Right atrium auricular region (tissue), 2 donors: ENCODE measurements around the gene BPIFA1. TPM values are rescaled to one million over a fixed set of nuclear protein-coding genes. Genes with fewer than 3 reads are reported as not detected.

Experiments used
- DNase-seq: peaks from one replicate; pipeline ENCODE4 v3.0.0-alpha.2; 2019; ENCODE audit warnings: low spot score
- H3K27ac ChIP-seq, 2 donors: fragments of 200-600 bp; sonication (generic); 1 replicate in 1 of 2; 2 replicates in 1 of 2; pipeline ENCODE4 v1.5.1; 2016 to 2019
- H3K27me3 ChIP-seq, 2 donors: fragments of 200-600 bp; sonication (generic); one replicate each; pipeline versions ENCODE4 v1.5.1 to v1.6.0; 2017 to 2019
- H3K36me3 ChIP-seq: fragments of 200-600 bp; sonication (generic); one replicate; pipeline ENCODE4 v1.5.1; 2016
- H3K4me1 ChIP-seq, 2 donors: fragments of 200-600 bp; sonication (generic); one replicate each; pipeline versions ENCODE4 v1.5.1 to v1.6.0; 2017 to 2019
- H3K4me3 ChIP-seq, 2 donors: fragments of 200-600 bp; sonication (generic); 1 replicate in 1 of 2; 2 replicates in 1 of 2; pipeline ENCODE4 v1.5.1; 2017 to 2019; ENCODE audit warnings: mild to moderate bottlenecking in 1 of 2, moderate library complexity in 1 of 2
- H3K9me3 ChIP-seq, 2 donors: fragments of 200-600 bp; sonication (generic); one replicate each; pipeline ENCODE4 v1.5.1; 2019
- CTCF ChIP-seq, 2 donors: fragments of 200-600 bp; sonication (generic); IDR thresholded peaks; one replicate each; pipeline ENCODE4 v1.5.1; 2019; ENCODE audit warnings: antibody characterized with exemption in 2 of 2
- total RNA-seq, 2 donors: library from RNA; depleted of rRNA; stranded (reverse); fragments of >200 nt; gene quantifications; one replicate each; pipeline ENCODE4 v1.1.0, GENCODE V29; 2016

BPIFA1 gene
- total RNA-seq, 2 donors from 2014 or later, result not detected

DNA sequence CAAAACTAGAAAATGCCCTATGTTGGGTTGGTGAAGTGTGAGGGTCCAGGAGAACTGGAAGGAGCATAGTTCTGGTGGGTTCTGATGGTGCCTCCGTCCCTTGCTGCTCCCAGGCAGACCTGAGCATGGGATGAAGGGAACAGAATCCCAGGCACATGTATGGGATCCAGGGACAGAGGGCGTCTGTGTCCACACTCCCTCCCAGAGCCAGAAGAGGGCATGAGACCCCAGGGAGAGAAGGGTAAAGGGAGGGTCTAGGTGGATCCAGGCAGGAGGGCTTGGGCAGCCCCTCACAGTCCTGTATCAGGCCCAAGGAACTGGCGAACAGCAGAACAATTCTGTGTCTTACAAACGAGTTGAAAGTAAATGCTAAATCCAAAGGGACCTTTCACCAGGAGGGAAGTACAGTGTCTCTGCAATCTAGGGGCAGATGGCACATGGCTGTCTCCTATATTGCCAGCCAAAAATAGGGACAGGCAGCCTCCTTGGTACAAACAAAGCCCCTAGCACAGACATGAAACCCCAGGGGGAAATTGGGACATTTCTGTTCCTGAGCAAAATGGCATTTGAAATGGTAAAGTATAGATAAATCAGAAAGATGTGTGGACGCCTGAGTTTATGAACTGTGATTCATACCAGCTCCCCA lies 2.5 kb upstream of the BPIFA1 start:
- no peaks in the 10 kb centered on the region for H3K27me3 ChIP-seq
- no peak overlapping the region for H3K4me3 ChIP-seq
- H3K36me3 ChIP-seq, result no peaks in the 10 kb centered on the region
- no peaks in the 10 kb centered on the region for H3K9me3 ChIP-seq
- TF ChIP-seq CTCF (IDR thresholded peaks at IDR 0.05), result no peak
- DNase-seq, result no peak
- H3K4me1 ChIP-seq, result no peaks in the 10 kb centered on the region
- H3K27ac ChIP-seq, result no peak overlapping the region

GRCh38 chr20:33234050-33234449 lies 1.7 kb upstream of the BPIFA1 start:
- Histone ChIP-seq H3K4me3 (no peak overlapping the region), H3K9me3 (no peaks in the 10 kb centered on the region), H3K36me3 (no peaks in the 10 kb centered on the region), H3K27me3 (no peaks in the 10 kb centered on the region), H3K4me1 (no peaks in the 10 kb centered on the region), H3K27ac (no peak overlapping the region)
- no peak for DNase-seq
- TF ChIP-seq CTCF (IDR thresholded peaks at IDR 0.05), result no peak

DNA sequence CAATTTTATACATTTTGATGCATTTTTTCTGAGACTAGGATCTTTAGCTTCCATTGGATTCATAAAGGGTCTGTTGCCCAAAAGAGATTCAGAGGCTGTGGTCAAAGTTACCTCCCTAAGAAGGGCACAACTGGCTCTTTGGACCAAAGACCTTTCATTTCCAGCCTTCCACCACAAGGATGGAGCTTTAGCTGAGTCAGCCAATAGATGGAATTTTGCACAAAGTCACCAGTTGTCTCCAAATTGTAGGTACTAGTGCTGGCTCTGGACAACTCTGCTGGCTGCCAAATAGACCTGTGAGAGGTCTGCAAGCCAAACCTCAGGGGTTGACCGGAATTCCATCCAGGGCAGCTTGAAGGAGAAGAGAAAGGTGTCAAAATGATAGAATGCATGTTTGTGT lies 555 bp downstream of the BPIFA1 start:
- no peaks in the 10 kb centered on the region for H3K27me3 ChIP-seq
- DNase-seq, result no peak
- no peak for TF ChIP-seq CTCF (IDR thresholded peaks at IDR 0.05)

GRCh38 chr20:33237989-33238388 lies 2.2 kb downstream of the BPIFA1 start:
- Histone ChIP-seq H3K4me3 (no peak overlapping the region), H3K4me1 (no peaks in the 10 kb centered on the region), H3K9me3 (no peaks in the 10 kb centered on the region), H3K27me3 (no peaks in the 10 kb centered on the region), H3K27ac (no peak overlapping the region), H3K36me3 (no peaks in the 10 kb centered on the region)
- no peak for TF ChIP-seq CTCF (IDR thresholded peaks at IDR 0.05)
- no peak for DNase-seq

More for the DNA sequence above, 555 bp downstream of the BPIFA1 start:
- Histone ChIP-seq H3K9me3 (no peaks in the 10 kb centered on the region), H3K4me1 (no peaks in the 10 kb centered on the region), H3K36me3 (no peaks in the 10 kb centered on the region), H3K27ac (no peak overlapping the region), H3K4me3 (no peak overlapping the region)

DNA sequence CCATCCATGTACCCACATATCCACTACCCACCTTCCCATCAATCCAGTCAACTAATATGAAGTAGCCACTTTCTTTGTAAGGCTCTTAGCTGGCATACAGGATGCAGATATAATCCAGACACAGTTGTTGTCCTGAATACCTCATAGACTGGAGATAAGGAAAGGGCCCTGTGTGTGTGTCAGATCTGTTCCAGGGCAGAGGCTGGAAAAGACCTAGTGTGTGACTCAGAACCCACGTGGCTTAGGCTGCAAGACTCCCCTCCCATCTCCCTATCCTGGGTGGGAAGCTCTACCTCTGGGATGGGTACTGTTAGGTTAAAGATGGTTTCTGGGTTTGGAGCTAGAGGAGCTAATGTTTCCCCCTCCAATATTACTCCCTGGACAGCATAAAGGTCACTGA lies 3.6 kb downstream of the BPIFA1 start:
- Histone ChIP-seq H3K4me1 (no peaks in the 10 kb centered on the region), H3K4me3 (no peak overlapping the region), H3K27me3 (no peaks in the 10 kb centered on the region), H3K27ac (no peak overlapping the region), H3K9me3 (no peaks in the 10 kb centered on the region), H3K36me3 (no peaks in the 10 kb centered on the region)
- no peak for DNase-seq
- TF ChIP-seq CTCF (IDR thresholded peaks at IDR 0.05), result no peak
